ENCODE results near the gene SLC2A2.
A peak's percentile ranks its signal among the peaks of the same experiment; 100 is the strongest.

The SLC2A2 gene

DNA sequence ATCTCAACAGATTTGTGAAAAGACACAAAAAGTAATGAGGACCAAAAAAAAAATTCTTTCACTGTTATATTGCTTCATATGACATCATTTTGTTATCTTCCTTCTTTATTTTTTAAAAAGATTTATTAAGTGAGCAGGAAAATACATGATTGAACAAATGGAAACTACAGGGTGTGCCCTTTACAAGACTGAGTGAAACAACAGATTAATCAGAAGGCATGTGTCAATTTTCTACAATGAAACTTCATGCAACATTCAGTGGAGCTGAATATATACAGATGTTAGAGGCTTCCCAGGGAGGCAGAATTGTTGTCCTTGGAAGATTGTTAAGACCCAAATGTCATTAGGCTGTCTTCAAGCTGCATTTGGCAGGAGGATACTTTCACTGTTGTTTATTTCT lies 28.4 kb upstream of the SLC2A2 start:
- DNase-seq (ENCODE audit: low read depth) = peak; percentile 35
- no peak overlapping the region for H3K4me3 ChIP-seq (ENCODE audit: low read depth, low read length)
- TF ChIP-seq, protein P1, sequence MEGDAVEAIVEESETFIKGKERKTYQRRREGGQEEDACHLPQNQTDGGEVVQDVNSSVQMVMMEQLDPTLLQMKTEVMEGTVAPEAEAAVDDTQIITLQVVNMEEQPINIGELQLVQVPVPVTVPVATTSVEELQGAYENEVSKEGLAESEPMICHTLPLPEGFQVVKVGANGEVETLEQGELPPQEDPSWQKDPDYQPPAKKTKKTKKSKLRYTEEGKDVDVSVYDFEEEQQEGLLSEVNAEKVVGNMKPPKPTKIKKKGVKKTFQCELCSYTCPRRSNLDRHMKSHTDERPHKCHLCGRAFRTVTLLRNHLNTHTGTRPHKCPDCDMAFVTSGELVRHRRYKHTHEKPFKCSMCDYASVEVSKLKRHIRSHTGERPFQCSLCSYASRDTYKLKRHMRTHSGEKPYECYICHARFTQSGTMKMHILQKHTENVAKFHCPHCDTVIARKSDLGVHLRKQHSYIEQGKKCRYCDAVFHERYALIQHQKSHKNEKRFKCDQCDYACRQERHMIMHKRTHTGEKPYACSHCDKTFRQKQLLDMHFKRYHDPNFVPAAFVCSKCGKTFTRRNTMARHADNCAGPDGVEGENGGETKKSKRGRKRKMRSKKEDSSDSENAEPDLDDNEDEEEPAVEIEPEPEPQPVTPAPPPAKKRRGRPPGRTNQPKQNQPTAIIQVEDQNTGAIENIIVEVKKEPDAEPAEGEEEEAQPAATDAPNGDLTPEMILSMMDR (conservative IDR thresholded peaks at IDR 0.05; ENCODE audit: low read depth, low read length) = no peak

DNA sequence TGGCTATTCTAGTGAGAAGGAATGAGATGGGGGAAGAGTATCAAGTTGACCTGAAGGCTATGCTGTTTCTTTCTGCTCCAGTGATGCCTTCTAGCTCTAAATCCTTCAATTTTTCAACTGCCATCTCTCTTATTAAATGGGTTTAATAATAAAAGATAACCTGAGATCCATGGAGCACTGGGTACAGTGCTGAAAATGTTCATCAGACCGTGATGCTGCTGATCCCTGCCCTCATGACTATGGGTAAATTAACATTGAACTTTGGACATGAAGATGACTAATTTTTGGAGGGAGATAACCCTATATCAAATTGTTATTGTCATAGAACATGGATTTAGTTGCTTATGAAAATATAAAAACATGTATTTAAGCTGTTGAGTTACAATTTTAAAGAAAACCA lies 27.7 kb upstream of the SLC2A2 start:
- no peak overlapping the region for H3K4me3 ChIP-seq (ENCODE audit: low read depth, low read length)
- TF ChIP-seq, protein P1 (conservative IDR thresholded peaks at IDR 0.05; ENCODE audit: low read depth, low read length) = no peak
- no peak for DNase-seq (ENCODE audit: low read depth)

DNA sequence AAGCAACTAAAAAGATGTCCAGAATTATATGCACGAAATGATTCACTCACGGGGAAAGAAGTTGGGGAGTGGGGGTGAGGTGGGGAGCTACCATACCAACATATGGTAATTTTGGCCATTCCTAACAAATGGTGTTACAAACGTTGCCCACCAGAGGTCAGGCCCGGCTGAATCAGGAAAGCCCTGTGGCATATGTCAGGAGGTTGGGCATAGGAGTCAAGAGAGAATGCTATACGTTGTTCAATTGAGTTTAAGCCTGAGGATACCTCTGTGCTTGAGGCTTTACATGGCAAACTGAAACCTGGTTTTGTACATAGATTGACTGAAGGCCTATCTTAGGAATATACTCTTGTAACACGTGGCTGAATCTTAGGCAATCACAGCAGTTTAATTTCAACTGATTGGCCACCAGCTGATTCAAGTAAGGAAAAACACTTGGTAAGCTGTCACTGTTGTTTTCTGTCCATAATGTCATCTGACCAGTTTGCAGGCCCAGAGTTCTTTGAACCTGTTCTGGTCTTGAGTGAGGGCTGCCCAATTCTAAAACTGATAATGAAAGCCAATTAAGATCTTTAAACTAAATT lies 23.4 kb upstream of the SLC2A2 start:
- TF ChIP-seq, protein P1 (conservative IDR thresholded peaks at IDR 0.05; ENCODE audit: low read depth, low read length) = peak; percentile 81
- peak; percentile 73 for DNase-seq (ENCODE audit: low read depth)
- no peak overlapping the region for H3K4me3 ChIP-seq (ENCODE audit: low read depth, low read length)

DNA sequence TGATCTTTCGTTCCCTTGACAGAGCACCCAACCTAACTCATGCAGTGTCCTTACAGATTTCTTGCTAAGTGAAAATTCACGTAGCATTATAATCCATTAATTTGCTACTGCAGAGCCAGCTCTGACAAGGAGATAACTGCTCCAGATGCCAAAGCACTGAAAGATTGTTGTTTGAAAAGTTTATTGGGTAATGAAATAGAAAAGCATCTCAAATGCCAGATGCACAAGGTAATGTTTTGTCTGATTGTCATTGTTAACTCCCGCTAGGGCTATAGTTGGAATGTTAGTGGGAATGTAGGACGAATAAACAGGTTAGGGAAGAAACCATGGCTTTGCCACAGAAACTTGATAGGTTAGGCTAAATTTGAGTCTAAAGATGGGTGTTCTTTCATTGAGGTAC lies 20.2 kb upstream of the SLC2A2 start:
- TF ChIP-seq, protein P1 (conservative IDR thresholded peaks at IDR 0.05; ENCODE audit: low read depth, low read length) = no peak
- DNase-seq (ENCODE audit: low read depth) = no peak
- H3K4me3 ChIP-seq (ENCODE audit: low read depth, low read length) = no peak overlapping the region

DNA sequence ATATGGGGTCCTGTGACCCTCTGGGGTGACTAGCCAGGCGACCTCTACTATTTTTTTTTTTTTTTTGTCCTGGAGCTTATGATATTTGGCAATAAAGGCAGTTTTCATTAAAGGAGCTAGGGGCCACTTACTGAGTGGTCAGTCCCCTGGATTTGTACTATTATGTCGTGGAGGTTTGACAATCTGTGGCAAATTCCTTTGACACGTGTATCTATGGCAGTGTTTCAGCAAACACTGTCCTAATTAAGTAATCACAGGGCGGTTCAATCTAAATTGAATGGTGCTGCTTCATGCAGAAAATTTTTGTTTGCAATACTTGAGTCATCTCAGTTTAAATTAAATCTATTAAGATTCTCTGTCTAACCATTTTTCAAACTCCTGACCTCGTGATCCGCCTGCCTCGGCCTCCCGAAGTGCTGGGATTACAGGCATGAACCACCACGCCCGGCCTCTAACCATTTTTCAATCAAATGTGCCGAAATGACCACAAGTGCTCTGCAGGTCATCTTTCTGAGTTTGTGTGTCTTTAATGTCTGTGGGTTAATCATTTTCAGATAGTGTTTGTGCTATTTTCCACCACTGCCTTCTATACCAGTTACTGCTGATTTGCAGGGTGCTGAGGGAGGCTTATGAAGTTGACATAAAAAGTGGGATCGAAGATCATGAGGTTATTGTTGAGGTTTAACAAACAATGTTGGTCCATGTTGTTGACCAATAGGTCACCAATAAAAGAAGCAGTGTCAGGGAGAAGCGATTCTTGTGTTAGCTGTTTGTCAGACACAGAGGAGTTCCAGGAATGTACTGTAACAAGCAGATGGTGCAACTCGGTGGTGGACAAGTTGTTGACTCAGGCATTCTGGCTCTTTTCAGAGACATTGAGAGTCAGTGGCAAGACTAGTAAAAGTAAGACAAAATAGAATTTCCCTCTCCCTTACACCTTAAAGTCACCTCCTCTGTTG lies 18.6 kb upstream of the SLC2A2 start:
- H3K4me3 ChIP-seq (ENCODE audit: low read depth, low read length) = no peak overlapping the region
- TF ChIP-seq, protein P1 (conservative IDR thresholded peaks at IDR 0.05; ENCODE audit: low read depth, low read length) = no peak
- DNase-seq (ENCODE audit: low read depth) = peak; percentile 97

DNA sequence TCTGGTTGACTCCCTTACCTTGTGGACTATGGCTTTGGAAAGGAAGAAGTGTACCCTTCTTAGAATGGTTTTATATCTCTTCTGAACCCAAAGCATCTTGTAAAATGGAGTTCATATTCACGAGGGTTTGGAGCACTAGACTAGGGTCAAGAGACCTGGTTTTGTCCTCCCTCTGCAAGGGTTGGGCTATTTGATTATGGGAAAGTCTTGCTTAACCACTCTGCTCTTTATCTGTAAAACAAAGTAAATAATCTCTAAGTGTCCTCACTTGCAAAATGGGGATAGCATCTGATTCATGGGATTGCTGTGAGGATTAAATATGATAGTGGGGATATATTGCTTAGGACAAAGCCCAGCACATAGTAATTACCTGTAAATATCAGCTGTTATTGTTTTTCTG lies 17.9 kb upstream of the SLC2A2 start:
- peak; percentile 12 for DNase-seq (ENCODE audit: low read depth)
- H3K4me3 ChIP-seq (ENCODE audit: low read depth, low read length) = no peak overlapping the region
- TF ChIP-seq, protein P1 (conservative IDR thresholded peaks at IDR 0.05; ENCODE audit: low read depth, low read length) = no peak

Measured in choroid plexus epithelial cell (primary cell).